H1 (cell line): ENCODE results near the gene ARF4. TPM values are rescaled to one million over a fixed set of nuclear protein-coding genes. Genes with fewer than 3 reads are reported as not detected.

Experiments
- CTCF ChIA-PET: fragments of 300-600 bp; sonication (Branson Sonifier 250); formaldehyde crosslinking; loops from one replicate; lab custom pipeline; 2021; ENCODE audit not compliant: partially characterized antibody; lab: Charles Lee
- POLR2A ChIA-PET: fragments of 300-600 bp; sonication (Branson Sonifier 250); formaldehyde crosslinking; loops from one replicate; lab custom pipeline; 2021; ENCODE audit warnings: inconsistent platforms; ENCODE audit not compliant: partially characterized antibody; lab: Charles Lee
- DNase-seq, 2 experiments: peaks; one replicate each; pipeline versions ENCODE4 v3.0.0 to v3.0.0-alpha.2; 2010 to 2022; ENCODE audit warnings: low spot score in 2 of 2, low read depth in 1 of 2, mixed read lengths in 1 of 2
- FAIRE-seq: peaks from 2 replicates; lab custom pipeline; 2011; peaks lifted over from hg19 to GRCh38; lab: Jason Lieb, UNC
- H2AFZ ChIP-seq: 2 replicates; pipeline ENCODE4 v1.8.1; 2012; ENCODE audit warnings: low read length, inconsistent platforms
- H2AK5ac ChIP-seq: 2 replicates; pipeline ENCODE4 v1.6.1; 2013; ENCODE audit warnings: low read depth, low read length
- H2BK120ac ChIP-seq: replicated peaks from 2 replicates; pipeline ENCODE3; 2013; ENCODE audit warnings: low read depth, low read length, inconsistent platforms
- H2BK12ac ChIP-seq: 2 replicates; pipeline ENCODE4 v1.6.1; 2013; ENCODE audit warnings: low read depth, low read length
- H2BK15ac ChIP-seq: 2 replicates; pipeline ENCODE4 v1.6.1; 2013; ENCODE audit warnings: low read length
- H2BK20ac ChIP-seq: 2 replicates; pipeline ENCODE4 v1.6.1; 2013; ENCODE audit warnings: low read length
- H2BK5ac ChIP-seq: 2 replicates; pipeline ENCODE4 v1.6.1; 2013; ENCODE audit warnings: low read depth, low read length
- H3K14ac ChIP-seq: 2 replicates; pipeline ENCODE4 v1.6.1; 2013; ENCODE audit warnings: inconsistent platforms; ENCODE audit not compliant: insufficient read length
- H3K18ac ChIP-seq: 2 replicates; pipeline ENCODE4 v1.6.1; 2013; ENCODE audit warnings: low read length; ENCODE audit errors: extremely low read depth
- H3K23ac ChIP-seq: 2 replicates; pipeline ENCODE4 v1.6.1; 2013; ENCODE audit warnings: inconsistent platforms; ENCODE audit not compliant: insufficient read length
- H3K23me2 ChIP-seq: 2 replicates; pipeline ENCODE4 v1.6.1; 2013; ENCODE audit warnings: low read depth, low read length
- H3K27ac ChIP-seq: 2 replicates; pipeline ENCODE4 v1.6.1; 2011; ENCODE audit warnings: low read depth, low read length, inconsistent platforms
- H3K27me3 ChIP-seq, 4 experiments: replicated peaks in 1 of 4; 1 replicate in 1 of 4; 2 replicates in 3 of 4; pipeline versions ENCODE4 v1.6.1 to v1.8.1; 2011 to 2013; ENCODE audit warnings: low read length in 3 of 4, mild to moderate bottlenecking in 3 of 4, inconsistent platforms in 2 of 4, mixed read lengths in 2 of 4, moderate library complexity in 1 of 4; ENCODE audit not compliant: control insufficient read depth in 3 of 4, insufficient read depth in 3 of 4; ENCODE audit errors: extremely low read depth in 1 of 4
- H3K36me3 ChIP-seq, 4 experiments: 2 replicates each; pipeline versions ENCODE4 v1.6.1 to v1.8.1; 2011 to 2013; ENCODE audit warnings: mild to moderate bottlenecking in 4 of 4, low read length in 3 of 4, moderate library complexity in 2 of 4, control low read depth in 1 of 4, inconsistent platforms in 1 of 4; ENCODE audit not compliant: insufficient read depth in 4 of 4, control insufficient read depth in 2 of 4
- H3K4ac ChIP-seq: replicated peaks from 2 replicates; pipeline ENCODE3; 2013; ENCODE audit warnings: low read length, low read depth, mixed read lengths, inconsistent platforms; ENCODE audit not compliant: insufficient read length
- H3K4me1 ChIP-seq, 4 experiments: replicated peaks in 1 of 4; 1 replicate in 1 of 4; 2 replicates in 3 of 4; pipeline versions ENCODE4 v1.6.1 to v1.8.1; 2011 to 2013; ENCODE audit warnings: low read length in 3 of 4, inconsistent platforms in 2 of 4, mixed read lengths in 1 of 4; ENCODE audit not compliant: insufficient read depth in 4 of 4, control insufficient read depth in 3 of 4
- H3K4me2 ChIP-seq, 2 experiments: 2 replicates each; pipeline versions ENCODE4 v1.6.1 to v1.8.1; 2011 to 2013; ENCODE audit warnings: low read depth in 2 of 2, low read length in 2 of 2, control low read depth in 1 of 2, inconsistent platforms in 1 of 2, mild to moderate bottlenecking in 1 of 2; ENCODE audit not compliant: insufficient read depth in 1 of 2
- H3K4me3 ChIP-seq, 4 experiments: fragments of 200-600, 300-600 bp in 1 of 4; sonication (generic), shearing (Covaris generic), sonication (Bioruptor Twin) in 1 of 4; 2 replicates each; pipeline versions ENCODE4 v1.5.1 to v1.8.1; 2011 to 2016; ENCODE audit warnings: low read length in 4 of 4, low read depth in 3 of 4, control low read depth in 2 of 4, inconsistent platforms in 2 of 4, mild to moderate bottlenecking in 2 of 4, mixed read lengths in 1 of 4, moderate library complexity in 1 of 4; ENCODE audit not compliant: insufficient read depth in 2 of 4; ENCODE audit errors: extremely low read depth in 1 of 4
- H3K56ac ChIP-seq: replicated peaks from 2 replicates; pipeline ENCODE3; 2013; ENCODE audit warnings: low read depth, mild to moderate bottlenecking, mixed read lengths, low read length, inconsistent platforms; ENCODE audit not compliant: insufficient read length
- H3K79me1 ChIP-seq: 2 replicates; pipeline ENCODE4 v1.6.1; 2013; ENCODE audit warnings: low read depth, low read length, control low read depth
- H3K79me2 ChIP-seq, 2 experiments: 2 replicates each; pipeline versions ENCODE4 v1.6.1 to v1.8.1; 2012 to 2013; ENCODE audit warnings: low read length in 2 of 2, mild to moderate bottlenecking in 2 of 2, inconsistent platforms in 1 of 2; ENCODE audit not compliant: insufficient read depth in 2 of 2, control insufficient read depth in 1 of 2
- H3K9ac ChIP-seq, 4 experiments: replicated peaks in 1 of 4; 1 replicate in 1 of 4; 2 replicates in 3 of 4; pipeline versions ENCODE4 v1.6.1 to v1.8.1; 2011 to 2013; ENCODE audit warnings: low read depth in 3 of 4, low read length in 3 of 4, control low read depth in 2 of 4, mild to moderate bottlenecking in 2 of 4, moderate library complexity in 2 of 4, inconsistent platforms in 1 of 4; ENCODE audit errors: extremely low read depth in 1 of 4
- H3K9me3 ChIP-seq, 2 experiments: 2 replicates each; pipeline versions ENCODE4 v1.6.1 to v1.8.1; 2012 to 2013; ENCODE audit warnings: mild to moderate bottlenecking in 2 of 2, moderate library complexity in 2 of 2, control low read depth in 1 of 2, inconsistent platforms in 1 of 2, low read depth in 1 of 2, low read length in 1 of 2, mixed read lengths in 1 of 2; ENCODE audit not compliant: insufficient read depth in 2 of 2
- H4K20me1 ChIP-seq, 2 experiments: replicated peaks in 1 of 2; 2 replicates each; pipeline versions ENCODE3 to v1.8.1; 2011 to 2013; ENCODE audit warnings: inconsistent platforms in 2 of 2, low read length in 2 of 2, mild to moderate bottlenecking in 1 of 2; ENCODE audit not compliant: insufficient read depth in 2 of 2, control insufficient read depth in 1 of 2
- H4K5ac ChIP-seq: 2 replicates; pipeline ENCODE4 v1.6.1; 2013; ENCODE audit warnings: low read length, low read depth, mixed read lengths, inconsistent platforms; ENCODE audit not compliant: insufficient read length
- H4K8ac ChIP-seq: 2 replicates; pipeline ENCODE4 v1.8.0; 2013; ENCODE audit warnings: mild to moderate bottlenecking, moderate library complexity, low read length, inconsistent platforms; ENCODE audit not compliant: insufficient read depth; ENCODE audit errors: extremely low read depth
- H4K91ac ChIP-seq: replicated peaks from 2 replicates; pipeline ENCODE3; 2013; ENCODE audit warnings: low read length, mixed read lengths, inconsistent platforms; ENCODE audit not compliant: insufficient read length
- ASH2L ChIP-seq: fragments of 200-600, 300-600 bp; sonication (generic); IDR thresholded peaks from one replicate; pipeline ENCODE4 v1.7.1; 2017; ENCODE audit warnings: low read length
- BCL11A ChIP-seq, 2 experiments: IDR thresholded peaks; one replicate each; pipeline ENCODE4 v1.6.1; 2011; ENCODE audit warnings: low read depth in 2 of 2, low read length in 2 of 2, mild to moderate bottlenecking in 2 of 2
- CHD1 ChIP-seq: IDR thresholded peaks from 2 replicates; pipeline ENCODE4 v1.6.1; 2012; ENCODE audit warnings: low read depth, low read length, improper control_type of control experiment
- FOSL1 ChIP-seq: IDR thresholded peaks from 2 replicates; pipeline ENCODE4 v1.6.1; 2011; ENCODE audit warnings: mild to moderate bottlenecking, low read depth, low read length, moderate library complexity; ENCODE audit not compliant: insufficient read depth
- HDAC6 ChIP-seq: IDR thresholded peaks from one replicate; pipeline ENCODE4 v1.7.1; 2012; ENCODE audit warnings: low read depth, mild to moderate bottlenecking, inconsistent platforms, low read length, moderate library complexity
- NANOG ChIP-seq: IDR thresholded peaks from 2 replicates; pipeline ENCODE4 v1.6.1; 2011; ENCODE audit warnings: low read length, low read depth, mild to moderate bottlenecking, inconsistent platforms; ENCODE audit not compliant: insufficient read depth, poor library complexity, severe bottlenecking
- RBBP5 ChIP-seq: IDR thresholded peaks from 2 replicates; pipeline ENCODE4 v1.7.1; 2012; ENCODE audit warnings: low read depth, mild to moderate bottlenecking, inconsistent platforms, low read length, moderate library complexity, borderline replicate concordance
- RXRA ChIP-seq: IDR thresholded peaks from 2 replicates; pipeline ENCODE4 v1.6.1; 2011; ENCODE audit warnings: low read depth, mild to moderate bottlenecking, low read length, moderate library complexity; ENCODE audit not compliant: insufficient read depth
- SAP30 ChIP-seq: fragments of 300-600 bp; sonication (generic); IDR thresholded peaks from 2 replicates; pipeline ENCODE4 v1.7.1; 2012; ENCODE audit warnings: low read length, moderate library complexity, mild to moderate bottlenecking, inconsistent platforms; ENCODE audit not compliant: insufficient read depth, insufficient replicate concordance
- SP2 ChIP-seq: IDR thresholded peaks from 2 replicates; pipeline ENCODE4 v1.6.1; 2012; ENCODE audit warnings: mild to moderate bottlenecking, low read length, inconsistent platforms
- SRF ChIP-seq: IDR thresholded peaks from 2 replicates; pipeline ENCODE4 v1.6.1; 2011; ENCODE audit warnings: mild to moderate bottlenecking, low read depth, low read length, moderate library complexity
- TAF1 ChIP-seq: IDR thresholded peaks from 2 replicates; pipeline ENCODE4 v1.6.1; 2011; ENCODE audit warnings: mild to moderate bottlenecking, low read depth, low read length
- TCF12 ChIP-seq: IDR thresholded peaks from 2 replicates; pipeline ENCODE4 v1.6.1; 2011; ENCODE audit warnings: low read depth, mild to moderate bottlenecking, low read length
- TEAD4 ChIP-seq: IDR thresholded peaks from 2 replicates; pipeline ENCODE4 v1.6.1; 2012; ENCODE audit warnings: low read depth, low read length, inconsistent platforms, mixed read lengths
- WGBS, 2 experiments: shearing (Covaris generic) in 1 of 2; methylation state at CpG; one replicate each; pipeline versions ENCODE4 v1.1.6 to v1.1.7; 2013 to 2015; ENCODE audit warnings: low lambda C conversion rate in 2 of 2, mixed read lengths in 2 of 2, inconsistent platforms in 1 of 2, low coverage in 1 of 2, missing lambda C conversion rate in 1 of 2; ENCODE audit not compliant: insufficient replicate concordance in 2 of 2, insufficient coverage in 1 of 2, insufficient read length in 1 of 2; ENCODE audit errors: extremely low coverage in 1 of 2, missing lambda C conversion rate in 1 of 2; 5-methylcytosine and 5-hydroxymethylcytosine counted together
- polyA plus RNA-seq, 7 experiments: library from polyadenylated mRNA; depleted of rRNA in 3 of 7; stranded (reverse) in 5 of 7; unstranded in 2 of 7; fragments of >200 nt in 5 of 7; fragments of 200-250 nt in 2 of 7; gene quantifications; 1 replicate in 5 of 7; 2 replicates in 1 of 7; 4 replicates in 1 of 7; pipeline versions ENCODE4 v1.2.1 to v1.2.3, GENCODE V29; 2011 to 2013; ENCODE audit warnings: missing spikeins in 2 of 7, mixed read lengths in 2 of 7
- total RNA-seq: library from RNA; stranded (reverse); fragmentation: NEBNext Ultra II Directional; extraction: Animal tissue kit (Norgen Biotek cat#: 25700); gene quantifications from 2 replicates; pipeline ENCODE4 v1.2.1, GENCODE V29; 2021

The ARF4 gene
- total and polyA plus RNA-seq, 2 of the 8 experiments (the other 6 are each of a cell fraction or from before 2014, with no cell fraction given) = 138 to 165 TPM

DNA sequence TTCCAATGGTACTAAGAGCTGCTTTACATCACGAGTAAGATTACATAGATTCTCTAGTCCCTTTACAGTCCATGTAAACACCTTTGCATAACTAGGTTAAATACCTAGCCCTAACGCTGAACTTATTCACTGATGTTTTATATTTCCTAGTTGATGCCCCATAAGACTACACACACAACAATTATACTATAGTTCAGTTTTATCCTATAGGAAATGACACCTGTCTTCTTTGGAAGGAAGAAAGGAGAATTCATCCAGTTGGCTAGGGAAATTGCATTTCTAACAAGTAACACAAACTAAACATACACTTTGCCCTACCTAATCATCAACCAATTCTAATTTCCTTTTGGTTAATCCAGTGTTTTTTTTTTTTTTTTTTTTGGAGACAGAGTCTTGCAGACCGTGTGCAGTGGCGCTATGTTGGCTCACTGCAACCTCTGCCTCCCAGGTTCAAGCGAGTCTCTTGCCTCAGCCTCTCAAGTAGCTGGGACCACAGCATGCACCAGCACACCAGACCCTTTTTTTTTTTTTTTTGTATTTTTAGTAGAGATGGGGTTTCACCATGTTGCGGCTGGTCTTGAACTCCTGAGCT, 27.2 kb downstream of the ARF4 start:
- Histone ChIP-seq H3K23me2 (no peaks in the 10 kb centered on the region), H3K4me2 (no peak overlapping the region), H3K4ac (no peak overlapping the region), H2BK15ac (no peak overlapping the region), H3K9me3 (no peaks in the 10 kb centered on the region), H3K27me3 (no peaks in the 10 kb centered on the region), H2AFZ (no peak overlapping the region), H3K9ac (no peak overlapping the region), H3K79me2 (no peaks in the 10 kb centered on the region; a peak in 1 of 4 replicates), H2BK20ac (no peak overlapping the region), H3K23ac (no peak overlapping the region), H4K8ac (no peak overlapping the region), H3K27ac (no peak overlapping the region), H3K14ac (no peak overlapping the region), H3K36me3 (peaks cover 0 to 40% (median 17%) of the 10 kb centered on the region in 4 experiments; a peak in 7 of 8 replicates), H2BK120ac (no peak overlapping the region), H2BK12ac (no peak overlapping the region), H2AK5ac (no peak overlapping the region), H2BK5ac (no peak overlapping the region), H3K56ac (no peak overlapping the region), H4K91ac (no peak overlapping the region), H4K5ac (no peak overlapping the region), H3K4me3 (no peak overlapping the region), H3K4me1 (no peaks in the 10 kb centered on the region), H4K20me1 (peaks cover 0 to 2% of the 10 kb centered on the region in 2 experiments), H3K79me1 (no peaks in the 10 kb centered on the region), H3K18ac (no peak overlapping the region)
- WGBS, 2 experiments = 97% methylated on average over 4 of the region's 6 CpGs; no CpG with 5 or more reads in 1 of the 2 experiments
- FAIRE-seq = no peak
- POLR2A ChIA-PET = interaction anchor here (0.6 to 4.4 kb wide), 3 partner anchors 10 to 292 kb away, joined by 3 to 39 read pairs (median 3); partner anchors contain the start of gene PDE12
- CTCF ChIA-PET = interaction anchor here (1.2 kb wide), 1 partner anchor 12 kb away, joined by 4 read pairs; no protein-coding TSS in a partner anchor
- DNase-seq = no peak
- TF ChIP-seq TCF12 (no peak), SRF (no peak), SAP30 (no peak), NANOG (no peak), HDAC6 (no peak), RBBP5 (no peak), FOSL1 (no peak), SP2 (no peak), TAF1 (no peak), ASH2L (no peak), BCL11A (IDR thresholded peaks at IDR 0.05; ENCODE audit: low read depth in 2 of 2, low read length in 2 of 2) (no peak), CHD1 (no peak), RXRA (no peak), TEAD4 (no peak)
